MCF 10A (cell line): ENCODE data around the gene SNX25. TPM values are rescaled to one million over a fixed set of nuclear protein-coding genes. Genes with fewer than 3 reads are reported as not detected.

Source experiments
- BruUV-seq: library from RNA; stranded (reverse); fragments of 400-500 nt; replicated peaks from 2 replicates; lab custom pipeline; 2021; lab: Mats Ljungman, UMichigan
- CTCF ChIA-PET: fragments of 300-600 bp; sonication (Branson Sonifier 250); formaldehyde crosslinking; extraction: SDS; loops from one replicate; lab custom pipeline; 2021; ENCODE audit warnings: antibody characterized with exemption, inconsistent platforms; lab: Yijun Ruan, JAX
- POLR2A ChIA-PET: fragments of 300-600, 350-650 bp; sonication (Branson Sonifier 250); formaldehyde crosslinking; extraction: SDS; loops from one replicate; lab custom pipeline; 2020; ENCODE audit warnings: antibody characterized with exemption, inconsistent platforms; lab: Yijun Ruan, JAX
- DNase-seq: peaks from one replicate; pipeline ENCODE4 v3.0.0-alpha.2; 2018; ENCODE audit not compliant: unreplicated experiment
- H3K27ac Mint-ChIP-seq: one replicate; pipeline ENCODE4 v1.8.0; 2022; ENCODE audit warnings: mild to moderate bottlenecking, low read depth, mixed read lengths; ENCODE audit not compliant: unreplicated experiment
- H3K27me3 Mint-ChIP-seq: one replicate; pipeline ENCODE4 v1.8.0; 2022; ENCODE audit warnings: mixed read lengths; ENCODE audit not compliant: insufficient read depth, unreplicated experiment
- H3K36me3 Mint-ChIP-seq: one replicate; pipeline ENCODE4 v1.8.0; 2022; ENCODE audit warnings: mild to moderate bottlenecking, moderate library complexity, mixed read lengths; ENCODE audit not compliant: insufficient read depth, unreplicated experiment
- H3K4me1 Mint-ChIP-seq: one replicate; pipeline ENCODE4 v1.8.0; 2022; ENCODE audit warnings: mixed read lengths; ENCODE audit not compliant: insufficient read depth, unreplicated experiment
- H3K4me3 Mint-ChIP-seq: one replicate; pipeline ENCODE4 v1.8.0; 2022; ENCODE audit warnings: mild to moderate bottlenecking, moderate library complexity, mixed read lengths; ENCODE audit not compliant: unreplicated experiment
- H3K9me3 Mint-ChIP-seq: one replicate; pipeline ENCODE4 v1.8.0; 2022; ENCODE audit warnings: mixed read lengths; ENCODE audit not compliant: unreplicated experiment
- CTCF ChIP-seq: fragments of 200-600 bp; IDR thresholded peaks from one replicate; pipeline ENCODE4 v1.8.0; 2022; ENCODE audit warnings: antibody characterized with exemption, mild to moderate bottlenecking; ENCODE audit not compliant: unreplicated experiment
- intact Hi-C: fragments of 100-400 bp; cut with micrococcal nuclease; formaldehyde crosslinking; loops from 2 replicates; pipeline ENCODE4 v1.14.1; 2022
- total RNA-seq: library from RNA; stranded (reverse); gene quantifications from 2 replicates; pipeline ENCODE4 v1.2.3, GENCODE V29; 2022

The SNX25 gene
- total RNA-seq, 1 experiment from 2014 or later: 10.5 TPM

GRCh38 chr4:185243879-185244278 is 34.5 kb downstream of the SNX25 start:
- DNase-seq: no peak
- H3K4me3 Mint-ChIP-seq: no peak overlapping the region
- no peak overlapping the region for H3K27ac Mint-ChIP-seq
- intact Hi-C loops: no loop called here
- POLR2A ChIA-PET: interaction anchor here (0.6 to 0.7 kb wide), 2 partner anchors 32 to 60 kb away, joined by 3 to 4 read pairs; no protein-coding TSS in a partner anchor
- CTCF ChIA-PET: no interaction called here
- H3K27me3 Mint-ChIP-seq: no peaks in the 10 kb centered on the region
- H3K9me3 Mint-ChIP-seq: no peaks in the 10 kb centered on the region
- H3K36me3 Mint-ChIP-seq: peaks cover 6% of the 10 kb centered on the region
- peaks cover 15% of the 10 kb centered on the region for H3K4me1 Mint-ChIP-seq
- BruUV-seq: no TSS peak
- TF ChIP-seq CTCF: no peak

DNA sequence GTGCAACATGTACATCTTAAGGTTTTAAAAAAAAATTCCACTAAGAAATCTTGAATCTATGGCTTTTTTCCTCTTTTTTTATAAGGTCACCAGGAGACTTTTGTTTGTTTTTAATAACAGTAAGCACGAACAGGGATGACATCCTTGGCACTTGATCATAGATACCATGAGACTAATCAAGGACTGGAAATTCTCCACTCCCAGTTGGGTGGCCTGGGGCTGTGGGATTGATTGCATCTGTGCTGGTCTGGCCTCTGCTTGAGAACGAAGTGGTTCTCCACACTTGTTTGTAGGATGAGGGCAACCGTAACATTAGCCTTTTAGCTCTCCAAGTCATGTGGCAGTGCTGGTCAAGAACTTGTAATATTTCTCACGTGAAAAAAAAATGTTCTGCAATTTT is 35.4 kb downstream of the SNX25 start:
- Mint-ChIP-seq H3K27ac (no peak overlapping the region), H3K4me1 (peaks cover 15% of the 10 kb centered on the region), H3K4me3 (no peak overlapping the region), H3K36me3 (peaks cover 6% of the 10 kb centered on the region), H3K9me3 (no peaks in the 10 kb centered on the region), H3K27me3 (no peaks in the 10 kb centered on the region)
- TF ChIP-seq CTCF: no peak
- no peak for DNase-seq
- intact Hi-C loops: no loop called here
- no TSS peak for BruUV-seq
- ChIA-PET POLR2A (interaction anchor here (0.7 to 0.9 kb wide), 3 partner anchors 8 to 61 kb away, joined by 3 to 4 read pairs (median 3); no protein-coding TSS in a partner anchor), CTCF (interaction anchor here (0.8 kb wide), 1 partner anchor 17 kb away, joined by 3 read pairs; no protein-coding TSS in a partner anchor)

DNA sequence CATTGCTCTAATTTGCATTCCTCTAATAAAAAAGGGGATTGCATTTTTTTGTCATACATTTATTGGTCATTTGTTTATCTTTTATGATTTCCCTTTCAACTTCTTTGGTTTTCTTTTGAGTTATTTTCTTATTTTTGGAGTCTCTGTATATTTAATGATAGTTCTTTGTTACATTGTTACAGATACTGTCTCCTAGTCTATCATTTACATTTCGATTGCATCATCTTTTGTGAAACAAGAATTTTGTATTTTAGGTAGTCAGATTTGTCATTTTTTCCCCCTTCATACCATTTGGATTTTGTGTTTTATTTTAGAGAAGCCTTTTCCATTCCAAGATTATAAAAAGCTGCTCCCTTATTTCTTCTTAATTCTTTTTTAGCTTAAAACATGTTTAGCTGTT is 37.1 kb downstream of the SNX25 start:
- no peak for TF ChIP-seq CTCF
- BruUV-seq: no TSS peak
- no peak for DNase-seq
- no peaks in the 10 kb centered on the region for H3K27me3 Mint-ChIP-seq
- H3K9me3 Mint-ChIP-seq: no peaks in the 10 kb centered on the region
- H3K4me3 Mint-ChIP-seq: no peak overlapping the region
- H3K36me3 Mint-ChIP-seq: peaks cover 6% of the 10 kb centered on the region
- H3K4me1 Mint-ChIP-seq: peaks cover 15% of the 10 kb centered on the region
- ChIA-PET POLR2A (interaction anchor here (1.0 to 1.1 kb wide), 3 partner anchors 9 to 17 kb away, joined by 3 read pairs; no protein-coding TSS in a partner anchor), CTCF (interaction anchor here (0.5 to 1.0 kb wide), 3 partner anchors 11 to 352 kb away, joined by 3 to 4 read pairs (median 3); no protein-coding TSS in a partner anchor)
- intact Hi-C loops: no loop called here
- no peak overlapping the region for H3K27ac Mint-ChIP-seq

DNA sequence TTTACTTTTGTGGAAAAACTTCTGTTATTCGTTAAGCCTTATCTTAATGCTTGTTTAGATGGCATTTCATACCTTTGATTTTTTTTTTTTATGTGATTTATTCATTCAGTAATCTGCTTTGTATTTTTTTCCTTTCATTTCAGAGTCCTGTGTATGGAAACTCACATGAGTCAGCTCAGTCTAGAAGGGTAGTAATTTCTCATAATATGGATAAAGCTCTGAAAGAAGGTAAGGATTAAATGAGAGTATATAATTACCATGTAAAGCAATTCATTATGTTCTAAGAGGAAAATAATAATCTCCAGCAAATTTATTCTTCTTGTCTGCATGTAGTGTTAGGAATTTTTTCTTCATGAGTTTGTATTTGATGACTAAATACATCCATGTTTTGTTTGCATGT is 37.8 kb downstream of the SNX25 start:
- Mint-ChIP-seq H3K4me3 (no peak overlapping the region), H3K9me3 (no peaks in the 10 kb centered on the region), H3K27ac (no peak overlapping the region), H3K27me3 (no peaks in the 10 kb centered on the region), H3K4me1 (peaks cover 15% of the 10 kb centered on the region), H3K36me3 (peaks cover 6% of the 10 kb centered on the region)
- TF ChIP-seq CTCF: no peak
- POLR2A ChIA-PET: interaction anchor here (1.0 to 1.1 kb wide), 4 partner anchors 9 to 30 kb away, joined by 3 to 4 read pairs (median 3); no protein-coding TSS in a partner anchor
- CTCF ChIA-PET: interaction anchor here (0.7 to 1.0 kb wide), 2 partner anchors 45 to 351 kb away, joined by 3 to 4 read pairs; no protein-coding TSS in a partner anchor
- BruUV-seq: no TSS peak
- no peak for DNase-seq
- intact Hi-C loops: no loop called here
